ENCODE measurements around the gene DIAPH2.

The DIAPH2 gene

DNA sequence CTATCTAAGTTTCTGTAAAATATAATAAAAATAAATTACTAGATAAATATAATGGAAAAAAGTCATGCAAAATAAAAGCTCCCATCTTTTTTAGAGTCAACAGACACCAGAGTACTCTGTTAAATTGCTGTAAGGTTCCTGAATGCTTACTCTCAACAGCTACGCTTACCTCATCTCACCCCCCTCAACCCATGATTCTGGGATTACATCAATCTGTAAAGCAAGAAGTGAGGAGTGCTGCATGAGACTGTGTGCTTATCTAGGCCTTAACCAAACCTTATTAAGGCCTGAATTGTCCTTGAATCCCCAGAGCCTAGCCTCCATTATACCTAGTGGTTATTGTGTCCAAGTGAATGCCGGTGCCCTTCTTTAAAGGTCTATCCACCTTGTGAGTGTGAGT is 934.9 kb downstream of the DIAPH2 start:
- DNase-seq, result no peak

DNA sequence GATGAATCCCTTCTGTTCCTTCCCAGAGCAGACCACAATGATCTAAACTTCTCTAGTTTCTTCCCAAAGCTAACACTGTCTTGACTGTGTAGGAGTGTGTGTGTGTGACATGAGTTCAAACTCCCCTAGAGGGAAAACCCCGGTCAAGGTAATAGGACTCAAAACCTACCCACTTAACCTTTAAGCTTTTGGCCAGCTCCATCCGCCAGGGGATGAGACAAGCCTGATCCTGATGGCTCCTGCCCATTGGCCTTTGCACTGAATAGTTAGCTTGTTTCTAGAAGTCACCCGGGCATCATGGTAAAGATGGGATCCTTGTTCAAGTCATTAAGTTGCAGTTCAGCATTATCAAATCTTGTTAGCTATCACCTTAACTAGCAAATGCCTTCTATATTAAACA is 937.5 kb downstream of the DIAPH2 start:
- no peak for DNase-seq

DNA sequence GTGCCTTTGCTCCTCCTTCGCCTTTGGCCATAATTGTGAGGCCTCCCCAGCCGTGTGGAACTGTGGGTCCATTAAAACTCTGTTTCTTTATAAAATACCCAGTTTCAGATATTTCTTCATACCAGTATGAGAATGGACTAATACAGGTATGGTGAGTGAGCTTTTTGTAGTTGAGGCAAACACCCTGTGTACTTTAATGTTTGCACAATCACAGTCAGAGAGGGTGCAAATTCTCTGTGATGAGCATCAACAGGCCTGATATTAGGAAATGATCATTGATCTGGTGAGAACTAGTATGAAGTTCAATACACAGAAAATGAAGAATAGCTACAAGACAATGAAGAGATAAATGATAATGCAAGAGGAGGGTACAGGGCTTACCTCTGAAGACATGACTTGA is 943.7 kb downstream of the DIAPH2 start:
- DNase-seq, result no peak

DNA sequence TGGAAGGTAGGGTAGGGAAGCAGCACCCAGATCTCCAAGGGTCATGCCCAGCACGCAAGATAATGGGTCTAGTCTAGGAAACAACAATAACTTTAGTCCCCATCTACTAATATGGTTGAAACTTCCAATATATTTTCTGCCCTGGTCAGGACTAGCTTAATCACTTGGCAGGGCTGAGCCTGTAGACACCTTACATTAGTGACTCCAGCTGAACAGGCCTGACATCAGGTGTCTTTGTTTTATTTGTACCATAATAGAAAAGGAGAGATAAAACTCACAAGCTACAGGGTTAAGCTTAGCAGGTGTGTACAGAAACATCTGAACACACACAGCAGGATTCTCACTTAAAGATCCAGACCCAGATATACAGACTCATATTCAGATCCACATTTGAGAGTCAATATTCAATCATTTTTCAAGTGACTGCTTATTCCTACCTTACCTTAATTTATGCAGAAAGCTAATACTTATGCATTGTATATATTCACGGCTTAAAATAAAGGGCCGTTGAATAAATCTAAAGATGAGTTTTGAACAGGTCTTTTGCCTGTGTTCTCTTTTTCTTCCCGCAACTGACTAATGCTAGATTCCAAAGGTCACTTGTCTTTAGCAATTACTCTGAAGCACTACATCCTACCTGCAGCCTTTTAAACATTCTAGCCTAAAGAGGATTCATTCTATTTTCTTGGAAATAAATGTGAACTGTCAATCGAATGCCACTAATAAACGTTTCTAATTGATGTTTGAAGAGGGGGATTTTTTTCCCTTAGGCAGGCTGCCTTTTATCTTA is 944.4 kb downstream of the DIAPH2 start:
- DNase-seq, result no peak

DNA sequence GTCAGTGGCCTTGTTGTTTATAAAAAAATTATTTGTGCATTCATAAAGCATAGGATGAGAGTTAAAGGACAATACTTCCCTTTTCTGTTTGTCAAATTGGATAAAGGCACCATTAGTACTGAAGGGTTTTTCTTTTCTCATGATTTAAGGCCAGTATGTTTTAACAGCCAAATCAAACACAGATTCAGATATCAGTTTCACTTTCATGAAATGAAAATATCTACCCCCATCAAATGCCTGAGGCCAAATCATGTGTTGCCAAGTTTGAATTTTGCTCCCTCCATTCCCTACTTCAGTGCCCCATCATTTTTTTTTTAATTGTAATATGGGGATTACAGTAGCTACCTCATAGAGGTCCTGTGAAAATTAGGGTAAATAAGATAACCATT is 944.9 kb downstream of the DIAPH2 start:
- DNase-seq, result no peak

DNA sequence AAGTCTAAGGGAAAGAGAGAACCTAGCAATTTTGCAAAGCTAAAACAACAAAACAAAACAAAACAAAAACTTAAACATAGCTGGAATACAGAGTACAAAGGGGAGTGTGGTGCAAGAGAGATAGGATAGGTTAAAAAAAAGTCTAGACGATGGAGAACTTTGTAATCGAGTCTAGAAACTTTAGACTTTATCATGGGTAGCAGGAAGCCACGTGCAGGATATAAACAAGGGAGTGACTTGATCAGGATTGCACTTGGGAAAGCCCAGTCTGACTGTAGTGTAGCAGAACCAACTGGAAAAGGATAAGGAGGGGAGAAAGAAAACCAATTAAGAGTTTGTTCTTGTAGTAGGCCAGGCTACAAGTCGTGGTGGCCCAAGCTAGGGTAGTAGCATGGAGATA is 949.2 kb downstream of the DIAPH2 start:
- DNase-seq, result no peak

DNA sequence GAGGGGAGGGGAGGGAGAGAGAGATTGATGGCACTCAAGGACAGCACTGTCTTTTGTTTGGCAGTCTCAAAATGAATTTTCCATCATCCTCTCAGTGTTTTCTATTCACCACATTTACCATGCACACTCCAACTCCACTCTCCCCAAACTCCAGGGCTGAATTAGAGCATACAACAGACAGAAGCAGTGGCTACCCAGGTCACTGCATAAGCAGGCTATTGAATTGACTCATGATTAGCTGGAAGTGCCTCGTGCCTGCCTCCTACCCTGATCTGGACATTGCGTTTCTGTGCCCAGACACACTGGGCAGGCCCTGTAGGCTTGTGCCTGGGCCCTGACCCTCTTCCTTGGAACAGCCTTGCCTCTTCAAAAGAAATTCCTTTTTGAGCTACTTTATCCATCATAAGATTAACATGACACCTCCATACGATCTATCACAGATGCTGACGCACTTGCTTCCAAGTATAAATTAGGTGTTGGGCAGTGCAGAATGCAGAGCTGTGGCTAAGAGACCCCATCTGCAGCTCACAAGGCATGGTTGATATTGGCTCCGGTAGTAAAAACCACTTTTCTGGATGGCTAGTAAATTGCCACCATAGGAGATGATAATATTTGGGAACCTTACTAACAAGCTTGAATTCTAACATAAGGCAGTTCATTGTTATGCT is 952.0 kb downstream of the DIAPH2 start:
- no peak for DNase-seq

DNA sequence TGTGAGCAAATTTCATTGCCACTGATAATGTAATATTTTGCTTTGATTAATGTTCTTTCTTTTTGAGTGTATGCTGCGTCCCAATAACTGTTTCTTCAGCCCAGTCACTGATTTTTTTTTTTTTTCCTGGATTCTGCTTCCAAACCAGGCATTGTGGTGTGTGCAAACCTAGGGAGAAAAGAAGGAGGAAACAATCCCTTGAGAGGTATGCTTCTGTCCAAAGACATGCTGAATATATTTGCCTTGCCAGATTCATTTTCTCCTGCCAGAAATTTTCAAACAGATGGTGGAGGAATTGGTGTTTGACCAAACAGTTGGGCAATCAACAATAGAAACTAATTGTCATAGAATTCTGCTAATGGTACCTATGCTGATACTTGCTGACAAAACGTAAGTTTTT is 952.6 kb downstream of the DIAPH2 start:
- DNase-seq, result no peak

DNA sequence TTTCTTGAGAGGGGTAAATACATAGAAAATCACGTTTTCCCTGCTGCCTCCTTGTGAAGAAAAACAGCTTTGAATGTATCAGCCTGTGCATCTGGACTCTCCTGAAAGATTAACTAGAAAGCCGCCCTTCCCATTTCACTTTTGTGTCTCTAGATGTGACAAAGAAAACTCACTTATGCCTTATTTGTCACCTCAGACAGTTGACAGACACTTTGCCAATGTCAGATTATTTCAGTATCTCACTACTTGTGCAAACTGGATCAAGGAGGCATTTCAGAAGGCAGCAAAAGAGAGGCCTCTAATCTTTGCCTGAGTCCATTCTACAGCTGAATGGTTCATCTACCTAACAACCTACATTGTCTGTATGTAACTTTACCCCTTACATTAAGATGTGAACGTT is 954.0 kb downstream of the DIAPH2 start:
- DNase-seq, result no peak

DNA sequence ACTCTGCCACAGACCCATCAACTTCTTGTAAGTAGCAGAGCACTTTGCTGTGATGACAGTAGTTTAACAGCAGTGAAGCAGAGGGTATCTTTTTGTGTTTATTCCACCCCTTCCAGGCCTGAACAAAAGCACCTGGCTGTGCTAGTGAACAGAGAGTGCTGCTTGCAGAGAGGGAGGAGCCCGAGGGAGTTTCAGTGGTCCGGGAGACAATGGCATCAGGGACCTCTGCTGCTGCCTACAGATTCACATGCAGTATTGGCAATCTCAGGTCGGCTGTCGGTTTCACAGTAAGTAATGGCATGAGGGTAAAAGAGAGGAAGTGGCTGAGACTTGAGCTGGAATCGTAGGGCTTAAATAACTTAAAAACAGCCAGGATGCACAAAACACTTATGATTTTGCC is 954.9 kb downstream of the DIAPH2 start:
- DNase-seq, result no peak

Data from NCI-H1694 treated with DMSO at 0.1 percent for 48 hours (cell line).